Testis (tissue), 3 donors: ENCODE results near the gene MYH14. TPM values are rescaled to one million over a fixed set of nuclear protein-coding genes. Genes with fewer than 3 reads are reported as not detected.

Source experiments
- DNase-seq: peaks from one replicate; pipeline ENCODE4 v3.0.0-alpha.2; 2019
- H3K27ac ChIP-seq, 2 donors: fragments of 200-600 bp; sonication (generic); one replicate each; pipeline ENCODE4 v1.5.1; 2019
- H3K27me3 ChIP-seq: fragments of 200-600 bp; sonication (generic); one replicate; pipeline ENCODE4 v1.5.1; 2019
- H3K36me3 ChIP-seq: fragments of 200-600 bp; sonication (generic); one replicate; pipeline ENCODE4 v1.5.1; 2017; ENCODE audit warnings: low read depth; ENCODE audit errors: missing control alignments
- H3K4me1 ChIP-seq: fragments of 200-600 bp; sonication (generic); one replicate; pipeline ENCODE4 v1.5.1; 2019
- H3K4me3 ChIP-seq, 2 donors: fragments of 200-600 bp; sonication (generic); one replicate each; pipeline ENCODE4 v1.5.1; 2017 to 2019
- H3K9me3 ChIP-seq: fragments of 200-600 bp; sonication (generic); one replicate; pipeline ENCODE4 v1.5.1; 2017
- POLR2A ChIP-seq: fragments of 450-650 bp; IDR thresholded peaks from one replicate; pipeline ENCODE4 v1.6.1; 2017; ENCODE audit warnings: antibody characterized with exemption, mild to moderate bottlenecking, moderate library complexity
- WGBS, 2 donors: methylation state at CpG; one replicate each; pipeline ENCODE4 v1.1.5; 2018; 5-methylcytosine and 5-hydroxymethylcytosine counted together
- intact Hi-C: fragments of 100-400 bp; cut with DNase I; formaldehyde crosslinking; loops from one replicate; pipeline ENCODE4 v1.15.1; 2023; ENCODE audit warnings: low total_unique reads
- polyA plus RNA-seq: library from polyadenylated mRNA; stranded (reverse); fragments of 350-450 nt; fragmentation: Illumina TruSeq; extraction: RNeasy Lipid Tissue Mini Kit (QIAGEN cat#74804); gene quantifications from one replicate; pipeline ENCODE4 v1.2.3, GENCODE V29; 2014; ENCODE audit warnings: low read depth, low replicate concordance; ENCODE audit not compliant: insufficient read depth
- total RNA-seq, 2 donors: library from RNA; depleted of rRNA; stranded (reverse); fragments of >200 nt; gene quantifications; one replicate each; pipeline ENCODE4 v1.2.3, GENCODE V29; 2016
- TF ChIP-seq, protein P1 (sequence below), 3 experiments: fragments of 450-650 bp in 2 of 3; fragments of 200-600 bp in 1 of 3; sonication (generic) in 1 of 3; IDR thresholded peaks; one replicate each; pipeline ENCODE4 v1.5.1; 2016 to 2019; ENCODE audit warnings: antibody characterized with exemption in 3 of 3, mild to moderate bottlenecking in 2 of 3, moderate library complexity in 1 of 3

Gene MYH14
- total and polyA plus RNA-seq, 3 donors from 2014 or later: 6.0 to 7.9 (median 7.8) TPM

DNA sequence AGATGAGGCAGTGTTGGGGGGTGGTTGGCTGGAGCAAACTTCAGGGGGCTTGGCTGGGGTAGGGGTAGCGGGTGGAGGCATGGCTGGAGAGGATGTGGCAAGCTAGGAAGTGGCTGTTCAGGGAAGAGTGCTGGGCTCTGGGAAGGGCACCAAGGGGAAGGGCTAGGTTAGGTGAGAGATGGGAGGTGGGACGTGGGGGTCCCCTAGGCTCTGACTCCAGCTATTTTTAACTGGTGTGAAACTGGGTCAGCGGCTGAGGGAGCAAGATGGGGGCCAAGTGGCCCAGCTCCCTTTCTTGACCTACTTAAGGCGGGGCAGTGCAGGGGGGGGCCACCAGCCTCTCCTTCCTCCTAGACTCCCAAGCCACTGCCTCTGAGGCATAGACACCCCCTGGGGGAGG is 118.4 kb downstream of the MYH14 start:
- intact Hi-C loops: no loop called here
- Histone ChIP-seq H3K4me1 (peaks cover 10% of the 10 kb centered on the region), H3K9me3 (no peaks in the 10 kb centered on the region), H3K4me3 (no peak overlapping the region), H3K27ac (no peak overlapping the region), H3K36me3 (no peaks in the 10 kb centered on the region), H3K27me3 (no peaks in the 10 kb centered on the region)
- TF ChIP-seq, protein P1, sequence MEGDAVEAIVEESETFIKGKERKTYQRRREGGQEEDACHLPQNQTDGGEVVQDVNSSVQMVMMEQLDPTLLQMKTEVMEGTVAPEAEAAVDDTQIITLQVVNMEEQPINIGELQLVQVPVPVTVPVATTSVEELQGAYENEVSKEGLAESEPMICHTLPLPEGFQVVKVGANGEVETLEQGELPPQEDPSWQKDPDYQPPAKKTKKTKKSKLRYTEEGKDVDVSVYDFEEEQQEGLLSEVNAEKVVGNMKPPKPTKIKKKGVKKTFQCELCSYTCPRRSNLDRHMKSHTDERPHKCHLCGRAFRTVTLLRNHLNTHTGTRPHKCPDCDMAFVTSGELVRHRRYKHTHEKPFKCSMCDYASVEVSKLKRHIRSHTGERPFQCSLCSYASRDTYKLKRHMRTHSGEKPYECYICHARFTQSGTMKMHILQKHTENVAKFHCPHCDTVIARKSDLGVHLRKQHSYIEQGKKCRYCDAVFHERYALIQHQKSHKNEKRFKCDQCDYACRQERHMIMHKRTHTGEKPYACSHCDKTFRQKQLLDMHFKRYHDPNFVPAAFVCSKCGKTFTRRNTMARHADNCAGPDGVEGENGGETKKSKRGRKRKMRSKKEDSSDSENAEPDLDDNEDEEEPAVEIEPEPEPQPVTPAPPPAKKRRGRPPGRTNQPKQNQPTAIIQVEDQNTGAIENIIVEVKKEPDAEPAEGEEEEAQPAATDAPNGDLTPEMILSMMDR (IDR thresholded peaks at IDR 0.05): no peak
- no peak for TF ChIP-seq POLR2A
- DNase-seq: no peak
- WGBS, 2 donors: 82 to 95% methylated on average over 4 of the region's 4 CpGs

DNA sequence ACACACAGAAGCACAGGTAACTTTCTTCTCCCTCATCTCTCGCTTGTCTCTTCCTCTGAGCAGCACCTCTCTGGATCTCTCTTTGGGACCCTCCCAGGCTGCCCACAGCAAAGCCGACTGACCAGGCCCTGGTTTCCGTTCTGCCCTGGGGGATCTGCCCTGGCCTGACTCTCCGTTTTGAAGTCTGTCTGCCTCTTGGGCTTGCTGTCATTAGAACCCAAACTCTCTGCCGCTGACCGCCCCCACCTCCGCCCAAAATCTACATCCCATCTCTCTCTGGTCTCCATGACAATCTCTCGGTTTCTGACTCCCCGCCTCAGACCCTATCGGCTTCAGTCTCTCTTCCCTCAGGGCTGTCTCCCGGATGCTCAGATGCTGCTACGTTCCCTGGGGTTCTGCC is 118.8 kb downstream of the MYH14 start:
- 77% methylated on average over 12 of the region's 12 CpGs for WGBS, 2 donors

DNA sequence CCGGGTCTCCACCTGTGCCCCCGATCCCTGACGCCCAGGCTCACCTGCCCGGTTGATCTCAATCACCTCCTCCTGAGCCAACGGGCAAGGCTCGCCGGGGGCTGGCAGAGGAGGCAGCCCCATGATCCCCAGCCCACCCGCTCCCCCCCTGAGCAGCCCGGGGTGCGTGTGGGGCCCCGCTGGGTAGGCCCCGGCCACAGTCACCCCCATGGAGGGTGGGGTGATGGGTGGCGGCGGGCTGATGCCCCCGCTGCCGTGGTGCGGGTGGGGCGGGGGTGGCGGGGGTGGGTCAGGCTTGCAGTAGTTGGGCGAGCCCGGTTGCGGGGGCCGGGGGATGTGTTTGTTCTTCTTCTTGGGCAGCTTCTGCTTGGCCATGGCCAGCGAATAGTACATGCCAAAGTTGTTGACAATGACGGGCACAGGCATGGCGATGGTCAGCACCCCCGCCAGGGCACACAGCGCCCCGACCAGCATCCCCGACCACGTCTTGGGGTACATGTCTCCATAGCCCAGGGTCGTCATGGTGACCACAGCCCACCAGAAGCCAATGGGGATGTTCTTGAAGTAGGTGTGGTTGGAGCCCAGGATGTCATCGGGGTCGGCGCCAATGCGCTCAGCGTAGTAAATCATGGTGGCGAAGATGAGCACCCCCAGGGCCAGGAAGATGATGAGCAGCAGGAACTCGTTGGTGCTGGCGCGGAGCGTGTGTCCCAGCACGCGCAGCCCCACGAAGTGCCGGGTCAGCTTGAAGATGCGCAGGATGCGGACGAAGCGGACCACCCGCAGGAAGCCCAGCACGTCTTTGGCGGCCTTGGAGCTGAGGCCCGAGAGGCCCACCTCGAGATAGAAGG is 119.7 kb downstream of the MYH14 start:
- no peak for DNase-seq
- H3K4me1 ChIP-seq: peaks cover 10% of the 10 kb centered on the region
- TF ChIP-seq, protein P1 (IDR thresholded peaks at IDR 0.05): no peak
- no peaks in the 10 kb centered on the region for H3K36me3 ChIP-seq
- H3K9me3 ChIP-seq: no peaks in the 10 kb centered on the region
- no peaks in the 10 kb centered on the region for H3K27me3 ChIP-seq
- intact Hi-C loops: no loop called here
- WGBS, 2 donors: 89 to 95% methylated on average over 35 to 55 of the region's 55 CpGs
- H3K4me3 ChIP-seq: no peak overlapping the region
- no peak overlapping the region for H3K27ac ChIP-seq

More for the DNA sequence above, 118.8 kb downstream of the MYH14 start:
- H3K9me3 ChIP-seq: no peaks in the 10 kb centered on the region
- intact Hi-C loops: no loop called here
- H3K4me3 ChIP-seq: no peak overlapping the region
- H3K36me3 ChIP-seq: no peaks in the 10 kb centered on the region
- no peak overlapping the region for H3K27ac ChIP-seq
- no peak for DNase-seq
- peaks cover 10% of the 10 kb centered on the region for H3K4me1 ChIP-seq
- no peak for TF ChIP-seq POLR2A
- TF ChIP-seq, protein P1 (IDR thresholded peaks at IDR 0.05): no peak
- no peaks in the 10 kb centered on the region for H3K27me3 ChIP-seq

DNA sequence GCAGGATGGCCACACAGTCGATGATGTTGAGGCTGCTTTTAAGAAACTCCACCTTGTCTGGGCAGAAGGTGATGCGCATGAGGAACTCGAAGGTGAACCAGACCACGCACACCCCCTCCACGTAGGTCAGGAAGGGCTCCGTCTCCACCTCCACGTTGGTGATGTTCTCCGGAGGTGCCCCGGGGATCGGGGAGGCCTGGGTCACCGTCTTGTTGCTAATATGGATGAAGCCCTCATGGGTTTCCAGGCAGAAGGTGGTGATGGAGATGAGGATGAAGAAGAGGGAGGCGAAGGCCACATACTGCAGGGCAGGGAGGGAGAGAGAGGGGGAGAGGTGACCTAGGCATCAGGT is 120.3 kb downstream of the MYH14 start:
- Histone ChIP-seq H3K36me3 (no peaks in the 10 kb centered on the region), H3K4me3 (no peak overlapping the region), H3K27me3 (no peaks in the 10 kb centered on the region), H3K9me3 (no peaks in the 10 kb centered on the region), H3K27ac (no peak overlapping the region), H3K4me1 (peaks cover 10% of the 10 kb centered on the region)
- intact Hi-C loops: no loop called here
- TF ChIP-seq POLR2A: no peak
- TF ChIP-seq, protein P1 (IDR thresholded peaks at IDR 0.05): no peak
- DNase-seq: no peak
- WGBS, 2 donors: 95 to 96% methylated on average over 11 to 12 of the region's 12 CpGs

DNA sequence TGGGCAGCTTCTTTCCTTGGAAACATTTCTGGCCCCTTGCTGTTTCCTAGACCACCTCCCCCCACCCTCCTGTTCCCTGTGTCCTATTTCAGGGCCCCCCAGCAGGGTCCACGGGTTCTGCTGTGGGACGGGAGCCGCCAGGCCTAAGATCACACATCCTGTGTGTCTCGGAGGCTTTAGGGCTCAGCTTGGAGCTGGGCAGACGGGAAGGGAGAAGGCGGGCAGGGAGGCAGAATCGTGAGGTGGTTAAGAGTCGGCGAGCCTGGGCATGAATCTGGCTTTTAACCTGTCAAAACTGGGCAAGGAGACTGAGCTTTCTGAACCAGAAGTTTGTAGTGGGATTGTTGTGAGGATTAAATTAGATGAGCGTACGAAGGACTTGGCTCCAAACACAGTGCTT is 120.9 kb downstream of the MYH14 start:
- Histone ChIP-seq H3K9me3 (no peaks in the 10 kb centered on the region), H3K27ac (no peak overlapping the region), H3K4me1 (peaks cover 10% of the 10 kb centered on the region), H3K36me3 (no peaks in the 10 kb centered on the region), H3K27me3 (no peaks in the 10 kb centered on the region), H3K4me3 (no peak overlapping the region)
- WGBS, 2 donors: 79 to 81% methylated on average over 11 of the region's 11 CpGs
- TF ChIP-seq, protein P1 (IDR thresholded peaks at IDR 0.05): no peak
- no peak for TF ChIP-seq POLR2A
- intact Hi-C loops: no loop called here
- DNase-seq: no peak
